Measurements from ENCODE around the gene ARHGDIA. TPM values are rescaled to one million over a fixed set of nuclear protein-coding genes. Genes with fewer than 3 reads are reported as not detected.

ARHGDIA gene
- total RNA-seq, 1 donor from 2014 or later: 697 TPM

GRCh38 chr17:81831563-81831956 is 39.6 kb downstream of the ARHGDIA start:
- Mint-ChIP-seq H3K9me3 (no peaks in the 10 kb centered on the region), H3K27me3 (no peaks in the 10 kb centered on the region), H3K36me3 (ENCODE audit: low read depth) (peaks cover 4% of the 10 kb centered on the region), H3K4me1 (peaks cover 19% of the 10 kb centered on the region), H3K27ac (peak overlapping the region; percentile 94), H3K4me3 (peak overlapping the region; percentile 93)
- intact Hi-C loops (cut with micrococcal nuclease): no loop called here
- DNase-seq: peak; percentile 66

- H3K36me3 Mint-ChIP-seq (ENCODE audit: low read depth): peaks cover 4% of the 10 kb centered on the region
- H3K27me3 Mint-ChIP-seq: no peaks in the 10 kb centered on the region
- no peak for DNase-seq
- intact Hi-C loops (cut with micrococcal nuclease): no loop called here
- no peaks in the 10 kb centered on the region for H3K9me3 Mint-ChIP-seq
- no peak overlapping the region for H3K27ac Mint-ChIP-seq
- no peak overlapping the region for H3K4me3 Mint-ChIP-seq
- H3K4me1 Mint-ChIP-seq: peaks cover 22% of the 10 kb centered on the region
These were observed 41.3 kb downstream of the ARHGDIA start for GRCh38 chr17:81829858-81830257.

GRCh38 chr17:81828656-81829055 is 42.5 kb downstream of the ARHGDIA start:
- no peak overlapping the region for H3K27ac Mint-ChIP-seq
- no peaks in the 10 kb centered on the region for H3K27me3 Mint-ChIP-seq
- peaks cover 21% of the 10 kb centered on the region for H3K4me1 Mint-ChIP-seq
- DNase-seq: no peak
- peaks cover 4% of the 10 kb centered on the region for H3K36me3 Mint-ChIP-seq (ENCODE audit: low read depth)
- H3K4me3 Mint-ChIP-seq: no peak overlapping the region
- intact Hi-C loops (cut with micrococcal nuclease): no loop called here
- no peaks in the 10 kb centered on the region for H3K9me3 Mint-ChIP-seq

GRCh38 chr17:81825841-81826466 is 45.2 kb downstream of the ARHGDIA start:
- H3K9me3 Mint-ChIP-seq: no peaks in the 10 kb centered on the region
- no peak overlapping the region for H3K4me3 Mint-ChIP-seq
- peaks cover 10% of the 10 kb centered on the region for H3K4me1 Mint-ChIP-seq
- no peak overlapping the region for H3K27ac Mint-ChIP-seq
- intact Hi-C loops (cut with micrococcal nuclease): no loop called here
- no peaks in the 10 kb centered on the region for H3K36me3 Mint-ChIP-seq (ENCODE audit: low read depth)
- DNase-seq: no peak
- H3K27me3 Mint-ChIP-seq: no peaks in the 10 kb centered on the region

- intact Hi-C loops (cut with micrococcal nuclease): no loop called here
- Mint-ChIP-seq H3K36me3 (ENCODE audit: low read depth) (no peaks in the 10 kb centered on the region), H3K4me3 (no peak overlapping the region), H3K4me1 (peaks cover 7% of the 10 kb centered on the region), H3K27me3 (no peaks in the 10 kb centered on the region), H3K9me3 (no peaks in the 10 kb centered on the region), H3K27ac (no peak overlapping the region)
- DNase-seq: no peak
These were observed 46.5 kb downstream of the ARHGDIA start for GRCh38 chr17:81824595-81824994.

GRCh38 chr17:81823820-81824550 is 47.2 kb downstream of the ARHGDIA start:
- no peaks in the 10 kb centered on the region for H3K36me3 Mint-ChIP-seq (ENCODE audit: low read depth)
- no peak overlapping the region for H3K27ac Mint-ChIP-seq
- intact Hi-C loops (cut with micrococcal nuclease): no loop called here
- no peak overlapping the region for H3K4me3 Mint-ChIP-seq
- DNase-seq: no peak
- peaks cover 7% of the 10 kb centered on the region for H3K4me1 Mint-ChIP-seq
- no peaks in the 10 kb centered on the region for H3K9me3 Mint-ChIP-seq
- no peaks in the 10 kb centered on the region for H3K27me3 Mint-ChIP-seq

GRCh38 chr17:81822996-81823819 is 47.9 kb downstream of the ARHGDIA start:
- intact Hi-C loops (cut with micrococcal nuclease): no loop called here
- H3K4me1 Mint-ChIP-seq: peaks cover 7% of the 10 kb centered on the region
- no peaks in the 10 kb centered on the region for H3K9me3 Mint-ChIP-seq
- H3K4me3 Mint-ChIP-seq: no peak overlapping the region
- H3K27ac Mint-ChIP-seq: no peak overlapping the region
- no peaks in the 10 kb centered on the region for H3K36me3 Mint-ChIP-seq (ENCODE audit: low read depth)
- no peaks in the 10 kb centered on the region for H3K27me3 Mint-ChIP-seq
- no peak for DNase-seq

GRCh38 chr17:81822312-81822637 is 48.9 kb downstream of the ARHGDIA start:
- DNase-seq: no peak
- no peaks in the 10 kb centered on the region for H3K36me3 Mint-ChIP-seq (ENCODE audit: low read depth)
- peaks cover 7% of the 10 kb centered on the region for H3K4me1 Mint-ChIP-seq
- intact Hi-C loops (cut with micrococcal nuclease): no loop called here
- peak overlapping the region; percentile 29 for H3K27ac Mint-ChIP-seq
- no peaks in the 10 kb centered on the region for H3K9me3 Mint-ChIP-seq
- peaks cover 4% of the 10 kb centered on the region for H3K27me3 Mint-ChIP-seq
- H3K4me3 Mint-ChIP-seq: no peak overlapping the region

- H3K27ac Mint-ChIP-seq: no peak overlapping the region
These were observed 49.4 kb downstream of the ARHGDIA start for GRCh38 chr17:81821603-81822311.

GRCh38 chr17:81821147-81821546 is 50.0 kb downstream of the ARHGDIA start:
- Mint-ChIP-seq H3K9me3 (no peaks in the 10 kb centered on the region), H3K27me3 (peaks cover 9% of the 10 kb centered on the region), H3K4me1 (peaks cover 6% of the 10 kb centered on the region), H3K36me3 (ENCODE audit: low read depth) (no peaks in the 10 kb centered on the region), H3K27ac (no peak overlapping the region), H3K4me3 (no peak overlapping the region)
- intact Hi-C loops (cut with micrococcal nuclease): no loop called here
- no peak for DNase-seq

More at GRCh38 chr17:81821603-81822311, 49.4 kb downstream of the ARHGDIA start:
- H3K27me3 Mint-ChIP-seq: peaks cover 7% of the 10 kb centered on the region
- DNase-seq: peak; percentile 74
- peaks cover 7% of the 10 kb centered on the region for H3K4me1 Mint-ChIP-seq
- no peaks in the 10 kb centered on the region for H3K36me3 Mint-ChIP-seq (ENCODE audit: low read depth)
- H3K9me3 Mint-ChIP-seq: no peaks in the 10 kb centered on the region
- no peak overlapping the region for H3K4me3 Mint-ChIP-seq
- intact Hi-C loops (cut with micrococcal nuclease): no loop called here

GRCh38 chr17:81819708-81820107 is 51.4 kb downstream of the ARHGDIA start:
- intact Hi-C loops (cut with micrococcal nuclease): no loop called here

GRCh38 chr17:81817758-81818147 is 53.4 kb downstream of the ARHGDIA start:
- no peak overlapping the region for H3K27ac Mint-ChIP-seq
- no peaks in the 10 kb centered on the region for H3K36me3 Mint-ChIP-seq (ENCODE audit: low read depth)
- no peak overlapping the region for H3K4me3 Mint-ChIP-seq
- intact Hi-C loops (cut with micrococcal nuclease): no loop called here
- no peak for DNase-seq
- H3K27me3 Mint-ChIP-seq: peaks cover 10% of the 10 kb centered on the region
- peaks cover 4% of the 10 kb centered on the region for H3K4me1 Mint-ChIP-seq
- H3K9me3 Mint-ChIP-seq: no peaks in the 10 kb centered on the region

More at GRCh38 chr17:81819708-81820107, 51.4 kb downstream of the ARHGDIA start:
- H3K36me3 Mint-ChIP-seq (ENCODE audit: low read depth): no peaks in the 10 kb centered on the region
- H3K9me3 Mint-ChIP-seq: no peaks in the 10 kb centered on the region
- peaks cover 10% of the 10 kb centered on the region for H3K27me3 Mint-ChIP-seq
- H3K4me1 Mint-ChIP-seq: peaks cover 4% of the 10 kb centered on the region
- no peak for DNase-seq
- H3K27ac Mint-ChIP-seq: no peak overlapping the region
- H3K4me3 Mint-ChIP-seq: no peak overlapping the region
